ENCODE data around the gene ARRDC5.

DNA sequence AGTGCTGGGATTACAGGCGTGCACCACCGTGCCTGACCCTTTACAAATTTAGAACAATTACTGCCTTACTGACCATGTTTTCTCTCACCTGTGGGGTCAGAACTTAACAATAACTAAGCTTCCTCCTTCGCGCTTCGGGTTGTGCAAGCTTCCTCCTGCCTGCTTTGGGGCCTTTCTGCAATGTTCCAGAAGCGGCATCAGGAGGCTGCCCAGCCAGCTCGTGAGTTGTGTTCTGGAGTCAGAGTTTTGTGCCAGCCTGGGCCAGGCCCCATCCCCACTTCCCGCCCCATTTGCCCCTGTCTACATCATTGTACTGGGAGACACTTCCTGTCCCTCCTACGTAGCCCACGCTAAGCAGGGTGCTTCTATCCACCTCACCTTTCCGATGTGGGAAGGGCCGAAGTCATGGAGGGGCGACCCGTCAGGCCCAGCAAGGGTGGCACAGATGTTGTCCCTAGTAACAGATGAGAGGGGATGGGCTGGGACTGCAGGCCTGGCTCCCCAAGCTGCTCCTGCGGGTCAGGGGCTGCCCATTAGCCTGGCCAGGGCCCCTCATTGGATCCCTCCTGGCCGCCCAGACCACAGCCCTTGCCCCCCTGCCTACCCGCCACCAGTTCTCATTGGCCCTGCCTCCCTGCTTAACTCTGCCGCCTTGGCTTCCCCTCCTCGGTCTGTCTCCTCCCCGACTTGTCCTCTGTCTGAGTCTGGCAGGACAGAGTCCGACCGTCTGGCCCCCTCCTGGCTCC, 20.0 kb upstream of the ARRDC5 start:
- TF ChIP-seq, protein P1, sequence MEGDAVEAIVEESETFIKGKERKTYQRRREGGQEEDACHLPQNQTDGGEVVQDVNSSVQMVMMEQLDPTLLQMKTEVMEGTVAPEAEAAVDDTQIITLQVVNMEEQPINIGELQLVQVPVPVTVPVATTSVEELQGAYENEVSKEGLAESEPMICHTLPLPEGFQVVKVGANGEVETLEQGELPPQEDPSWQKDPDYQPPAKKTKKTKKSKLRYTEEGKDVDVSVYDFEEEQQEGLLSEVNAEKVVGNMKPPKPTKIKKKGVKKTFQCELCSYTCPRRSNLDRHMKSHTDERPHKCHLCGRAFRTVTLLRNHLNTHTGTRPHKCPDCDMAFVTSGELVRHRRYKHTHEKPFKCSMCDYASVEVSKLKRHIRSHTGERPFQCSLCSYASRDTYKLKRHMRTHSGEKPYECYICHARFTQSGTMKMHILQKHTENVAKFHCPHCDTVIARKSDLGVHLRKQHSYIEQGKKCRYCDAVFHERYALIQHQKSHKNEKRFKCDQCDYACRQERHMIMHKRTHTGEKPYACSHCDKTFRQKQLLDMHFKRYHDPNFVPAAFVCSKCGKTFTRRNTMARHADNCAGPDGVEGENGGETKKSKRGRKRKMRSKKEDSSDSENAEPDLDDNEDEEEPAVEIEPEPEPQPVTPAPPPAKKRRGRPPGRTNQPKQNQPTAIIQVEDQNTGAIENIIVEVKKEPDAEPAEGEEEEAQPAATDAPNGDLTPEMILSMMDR (IDR thresholded peaks at IDR 0.05): no peak
- TF ChIP-seq POLR2A (IDR thresholded peaks at IDR 0.05): no peak
